NCI-H446 (cell line): ENCODE data around the gene XPC.

Experiments
- DNase-seq, 2 experiments: peaks; one replicate each; lab custom pipeline; 2025; lab: John Stamatoyannopoulos, UW

XPC gene

DNA sequence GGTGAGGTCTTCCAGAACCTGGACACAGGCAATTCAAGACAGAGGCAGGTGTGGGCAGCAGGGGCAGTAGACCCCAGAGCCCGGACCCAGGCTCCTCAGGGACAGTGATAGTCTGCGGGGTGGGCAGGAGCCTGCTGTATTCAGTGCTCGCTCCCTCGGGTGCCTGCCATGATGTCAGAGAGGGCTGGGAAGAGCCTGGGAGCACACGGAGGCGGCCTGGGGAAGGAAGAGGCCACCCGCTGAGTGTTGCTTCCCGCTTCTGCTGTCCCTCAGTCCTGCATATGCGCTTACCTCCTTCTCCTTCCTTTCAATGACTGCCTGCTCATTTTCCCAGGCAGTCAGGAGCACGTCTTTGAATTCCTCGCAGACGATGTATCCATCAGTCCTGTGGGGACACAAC, 30.8 kb downstream of the XPC start:
- no peak for DNase-seq

- no peak for DNase-seq
Observed at GRCh38 chr3:14147066-14147435, 31.4 kb downstream of the XPC start.

DNA sequence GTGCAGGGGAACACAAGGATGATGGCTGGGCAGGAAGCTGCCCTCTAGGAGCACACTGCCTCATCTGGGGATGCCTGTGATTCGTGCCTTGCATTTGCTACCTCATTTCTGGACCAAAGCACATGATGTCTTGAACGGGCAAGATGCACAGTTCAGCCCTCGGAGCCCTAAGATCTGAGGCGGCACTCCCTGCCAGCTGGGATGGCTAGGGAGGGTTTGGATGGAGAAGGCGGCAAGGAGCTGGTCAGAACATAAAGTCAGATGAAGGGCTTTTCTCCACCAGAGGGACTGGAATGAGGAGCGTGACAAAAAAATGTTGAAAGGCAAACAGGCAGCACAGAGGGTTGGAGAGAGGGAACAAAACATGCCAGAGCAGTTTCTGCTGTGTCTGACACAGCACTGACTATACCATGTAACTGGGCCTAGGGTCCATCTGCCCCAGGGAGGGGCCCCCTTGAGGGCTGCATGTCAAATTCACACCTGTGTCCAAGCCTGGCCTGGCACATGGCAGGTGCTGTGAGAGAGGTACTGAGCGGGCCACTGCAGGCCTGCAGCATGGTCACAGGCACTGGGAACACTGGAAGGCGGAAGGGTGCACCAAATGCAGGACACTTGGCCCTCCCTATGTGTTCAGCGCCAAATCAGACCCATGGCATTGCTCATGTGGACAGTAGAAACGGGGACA, 31.9 kb downstream of the XPC start:
- no peak for DNase-seq

DNA sequence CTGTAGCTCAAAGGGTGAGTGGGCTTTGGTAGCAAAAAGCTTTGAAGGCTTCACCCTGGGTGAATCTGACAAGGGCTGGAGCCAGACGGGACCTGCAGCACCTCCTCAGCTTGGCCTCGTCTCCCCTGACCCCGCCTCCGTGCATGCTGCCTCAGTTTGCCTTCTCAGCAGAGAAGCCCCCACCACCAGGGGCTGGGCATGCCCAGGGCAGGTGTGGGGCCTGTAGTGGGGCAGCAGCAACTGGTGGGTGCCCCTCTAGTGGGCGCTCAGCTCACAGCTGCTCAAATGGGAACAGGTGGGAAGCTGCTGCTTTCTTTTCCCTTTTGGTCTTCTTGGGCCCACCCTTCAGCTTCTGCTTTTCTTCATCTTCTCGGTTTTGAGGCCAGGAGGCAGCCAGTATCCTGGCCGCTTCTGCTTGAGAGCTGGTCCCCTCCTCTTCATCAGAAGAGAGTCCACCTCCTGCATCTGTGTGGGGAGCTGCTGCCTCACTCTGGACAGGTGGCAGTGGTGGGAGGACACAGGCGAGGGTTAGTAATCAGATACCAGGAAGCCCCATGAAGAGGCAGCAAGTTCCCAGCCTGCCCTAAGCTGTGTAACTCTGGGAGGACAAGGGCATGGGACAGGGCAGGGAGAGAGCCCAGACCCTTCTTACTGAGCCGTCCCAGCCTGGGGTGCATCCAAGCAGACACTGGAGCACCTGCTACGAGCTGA, 32.6 kb downstream of the XPC start:
- DNase-seq, result no peak

GRCh38 chr3:14145236-14145635, 33.2 kb downstream of the XPC start:
- DNase-seq, result no peak

DNA sequence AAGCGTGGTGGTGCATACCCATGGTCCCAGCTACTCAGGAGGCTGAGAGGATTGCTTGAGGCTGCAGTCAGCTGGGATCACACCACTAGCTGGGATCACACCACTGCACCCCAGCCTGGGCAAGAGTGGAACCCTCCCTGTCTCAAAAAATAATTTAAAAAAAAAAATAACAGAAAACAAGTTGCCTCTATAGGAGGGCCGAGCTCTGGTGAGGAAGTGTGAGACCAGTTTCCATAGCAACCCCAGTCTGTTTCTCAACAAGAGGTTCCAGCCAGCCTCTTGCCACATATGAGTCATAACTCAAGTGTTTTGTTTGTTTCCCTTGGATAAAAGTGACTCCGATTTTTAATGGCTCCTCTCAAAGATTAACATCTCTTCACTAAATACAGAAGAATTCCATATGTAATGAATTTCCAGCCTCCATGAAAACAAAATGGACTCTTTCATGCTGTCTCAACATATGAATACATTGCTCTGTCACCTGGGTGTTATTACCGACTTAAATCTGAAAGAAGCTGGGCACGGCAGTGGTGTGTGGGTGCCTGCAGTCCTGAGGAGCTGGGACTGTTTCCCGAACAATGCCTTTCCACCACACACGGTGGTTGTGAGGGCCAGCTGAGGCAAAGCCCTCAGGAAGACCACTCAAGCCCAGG, 33.9 kb downstream of the XPC start:
- DNase-seq, result peak; percentile 39 to 68

GRCh38 chr3:14143271-14144225, 34.9 kb downstream of the XPC start:
- DNase-seq, result peak in 1 of 2 experiments; percentile 12

DNA sequence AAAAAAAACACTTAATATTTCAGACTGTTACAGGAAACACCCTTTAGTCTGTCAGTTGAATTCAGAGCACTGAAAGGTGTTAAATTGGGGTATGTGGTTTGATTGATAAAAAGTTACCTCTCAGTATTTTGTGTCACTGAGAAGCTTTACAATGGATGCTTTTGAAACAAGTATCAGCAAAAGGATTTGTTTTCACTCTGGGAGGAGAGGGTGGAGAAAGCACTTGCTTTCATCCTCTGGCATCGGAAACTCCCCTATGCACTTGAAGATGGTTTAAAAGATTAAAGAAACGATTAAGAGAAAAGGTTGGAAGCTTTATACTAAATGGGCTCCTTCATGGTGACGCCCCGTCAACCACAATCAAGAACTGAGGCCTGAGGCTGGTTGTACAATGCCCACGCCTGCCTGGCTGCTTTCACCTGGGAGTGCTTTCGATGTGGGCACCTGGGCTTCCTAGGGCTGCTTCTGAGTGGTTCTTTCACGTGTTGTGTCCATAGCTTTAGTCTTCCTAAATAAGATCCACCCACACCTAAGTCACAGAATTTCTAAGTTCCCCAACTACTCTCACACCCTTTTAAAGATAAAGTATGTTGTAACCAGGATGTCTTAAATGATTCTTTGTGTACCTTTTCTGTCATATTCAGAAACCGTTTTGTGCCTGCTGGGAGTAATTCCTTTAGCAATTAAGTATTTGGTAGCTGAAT, 35.7 kb downstream of the XPC start:
- DNase-seq, result no peak

DNA sequence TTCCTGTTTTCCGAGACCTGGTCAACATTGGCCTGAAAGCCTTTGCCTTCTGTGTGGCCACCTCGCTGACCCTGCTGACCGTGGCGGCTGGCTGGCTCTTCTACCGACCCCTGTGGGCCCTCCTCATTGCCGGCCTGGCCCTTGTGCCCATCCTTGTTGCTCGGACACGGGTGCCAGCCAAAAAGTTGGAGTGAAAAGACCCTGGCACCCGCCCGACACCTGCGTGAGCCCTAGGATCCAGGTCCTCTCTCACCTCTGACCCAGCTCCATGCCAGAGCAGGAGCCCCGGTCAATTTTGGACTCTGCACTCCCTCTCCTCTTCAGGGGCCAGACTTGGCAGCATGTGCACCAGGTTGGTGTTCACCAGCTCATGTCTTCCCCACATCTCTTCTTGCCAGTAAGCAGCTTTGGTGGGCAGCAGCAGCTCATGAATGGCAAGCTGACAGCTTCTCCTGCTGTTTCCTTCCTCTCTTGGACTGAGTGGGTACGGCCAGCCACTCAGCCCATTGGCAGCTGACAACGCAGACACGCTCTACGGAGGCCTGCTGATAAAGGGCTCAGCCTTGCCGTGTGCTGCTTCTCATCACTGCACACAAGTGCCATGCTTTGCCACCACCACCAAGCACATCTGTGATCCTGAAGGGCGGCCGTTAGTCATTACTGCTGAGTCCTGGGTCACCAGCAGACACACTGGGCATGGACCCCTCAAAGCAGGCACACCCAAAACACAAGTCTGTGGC, 36.6 kb downstream of the XPC start:
- no peak for DNase-seq

DNA sequence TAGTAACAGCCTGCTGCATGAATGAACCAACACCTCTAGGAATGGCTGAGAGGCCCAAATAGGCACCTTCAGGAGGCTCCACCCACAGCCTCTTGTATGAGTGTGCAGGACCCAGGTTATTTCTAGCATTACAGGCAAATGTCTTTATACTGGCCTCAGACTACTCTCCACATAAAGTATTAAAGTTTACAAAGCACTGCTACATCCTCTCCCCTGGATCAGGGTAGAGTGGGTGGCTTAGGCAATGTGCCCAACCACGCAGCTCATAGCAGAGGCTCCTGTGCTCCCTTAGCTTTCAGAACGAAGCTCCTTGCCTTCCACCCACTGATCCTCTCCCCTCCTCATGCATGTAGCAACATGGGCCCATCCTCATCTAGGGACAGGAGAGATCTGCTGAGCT, 37.3 kb downstream of the XPC start:
- DNase-seq, result no peak

GRCh38 chr3:14140668-14141067, 37.7 kb downstream of the XPC start:
- DNase-seq, result no peak

DNA sequence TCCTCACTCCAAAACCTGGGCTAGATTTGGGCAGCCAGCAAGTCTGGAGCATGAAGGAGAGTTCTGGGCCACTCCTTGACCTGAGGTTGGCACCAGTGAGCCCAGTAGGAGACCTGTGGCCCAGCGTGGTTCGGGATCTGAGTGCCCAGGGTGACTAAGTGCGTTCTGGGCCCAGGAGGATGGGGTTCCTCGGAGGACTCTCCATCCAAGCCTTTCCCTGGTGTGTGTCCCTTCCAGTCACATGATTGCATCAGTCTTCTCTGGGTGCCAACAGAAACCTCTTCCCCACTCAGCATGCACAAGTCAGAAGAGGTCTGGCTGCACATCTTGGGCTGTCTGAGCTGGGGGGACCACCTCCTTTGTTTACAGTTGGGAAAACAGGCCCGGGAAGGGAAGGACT, 38.6 kb downstream of the XPC start:
- no peak for DNase-seq

GRCh38 chr3:14138878-14139655, 39.3 kb downstream of the XPC start:
- no peak for DNase-seq

DNA sequence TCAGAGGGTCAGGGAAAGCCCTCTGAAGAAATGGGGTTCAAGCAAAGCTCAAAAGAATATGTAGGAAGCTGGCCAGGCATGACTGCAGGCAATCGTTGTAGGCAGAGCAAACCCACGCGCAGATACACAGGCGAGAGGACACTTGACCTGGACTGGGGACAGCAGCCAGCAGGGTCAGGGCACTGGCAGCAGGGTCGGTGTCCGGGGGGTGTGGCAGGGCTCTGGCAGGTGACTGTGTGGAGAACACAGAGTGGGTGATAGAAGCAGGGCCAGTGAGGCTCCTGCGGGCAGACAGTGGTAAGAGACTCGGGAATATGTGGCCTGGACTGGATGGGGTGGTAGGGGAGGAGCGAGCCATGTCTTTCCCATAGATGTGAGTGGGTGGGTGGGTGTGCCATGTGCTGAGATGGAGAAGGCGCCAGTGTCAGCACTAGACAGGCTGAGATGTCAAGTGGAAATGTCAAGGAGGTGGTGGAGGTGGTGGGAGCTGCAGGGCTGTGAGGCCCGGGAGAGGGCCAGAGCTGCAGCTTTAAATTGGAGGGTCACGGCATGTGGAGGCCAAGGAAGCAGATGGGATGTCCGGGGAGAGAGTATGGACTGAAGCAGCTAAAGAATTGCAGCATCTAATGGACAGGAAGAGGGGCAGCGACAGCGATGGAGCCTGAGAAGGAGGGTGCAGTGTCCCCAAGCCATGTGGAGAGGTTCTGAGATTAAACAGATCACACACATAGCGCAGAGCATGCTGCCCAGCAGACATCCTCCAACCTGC, 40.1 kb downstream of the XPC start:
- DNase-seq, result no peak

- peak in 1 of 2 experiments; percentile 4 for DNase-seq
Observed at GRCh38 chr3:14137445-14137844, 41.0 kb downstream of the XPC start.

GRCh38 chr3:14137004-14137403, 41.4 kb downstream of the XPC start:
- DNase-seq, result no peak

DNA sequence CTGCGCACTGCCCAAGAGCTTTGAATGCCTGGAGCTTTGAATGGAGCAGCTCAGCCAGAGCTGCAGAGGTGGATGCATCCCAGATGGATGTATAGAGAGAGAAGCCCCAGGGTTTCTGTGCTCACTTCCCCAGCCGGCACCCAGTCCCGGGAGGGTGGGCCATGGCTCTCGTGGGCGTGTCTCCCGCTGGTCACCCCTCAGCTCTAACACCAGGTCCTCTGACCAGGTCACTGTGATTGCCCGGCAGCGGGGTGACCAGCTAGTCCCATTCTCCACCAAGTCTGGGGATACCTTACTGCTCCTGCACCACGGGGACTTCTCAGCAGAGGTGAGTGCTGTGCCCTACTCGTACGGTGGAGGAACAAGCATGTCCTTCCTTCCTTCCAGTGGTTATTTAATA, 42.8 kb downstream of the XPC start:
- DNase-seq, result no peak

DNA sequence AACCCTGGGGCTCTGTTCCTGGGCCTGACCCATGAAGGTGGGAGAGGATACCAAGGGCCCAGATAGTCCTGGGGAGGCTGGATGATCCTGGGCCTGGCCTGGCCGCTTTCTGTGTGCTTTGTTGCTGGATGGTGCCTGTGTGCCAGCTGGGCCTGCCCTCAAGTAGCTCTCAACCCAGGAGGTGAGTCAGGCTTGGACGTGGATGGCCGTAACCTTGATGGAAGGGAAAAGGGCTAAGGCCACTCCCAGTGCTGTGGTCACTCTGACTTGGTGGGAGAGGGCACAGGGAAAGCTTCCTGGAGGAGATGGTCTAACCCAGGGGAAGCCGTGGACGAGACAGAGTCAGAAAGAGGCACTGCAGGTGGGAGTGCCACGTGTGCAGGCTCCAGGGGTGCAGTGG, 44.1 kb downstream of the XPC start:
- no peak for DNase-seq

- DNase-seq, result no peak
Observed at GRCh38 chr3:14133876-14134275, 44.5 kb downstream of the XPC start.
